Fibroblast of the aortic adventitia (primary cell): ENCODE data around the gene RBMS3. TPM values are rescaled to one million over a fixed set of nuclear protein-coding genes. Genes with fewer than 3 reads are reported as not detected.

ENCODE experiments used
- DNase-seq: peaks from one replicate; pipeline ENCODE4 v3.0.0-alpha.2; 2010; ENCODE audit warnings: low read depth
- H3K4me3 ChIP-seq: 2 replicates; pipeline ENCODE4 v1.5.1; 2011; ENCODE audit warnings: low read depth, mild to moderate bottlenecking, control low read depth, low read length, moderate library complexity
- CTCF ChIP-seq: IDR thresholded peaks from 2 replicates; pipeline ENCODE4 v1.5.1; 2011; ENCODE audit warnings: mild to moderate bottlenecking, low read length, control low read depth, inconsistent platforms; ENCODE audit not compliant: insufficient read depth
- total RNA-seq: library from RNA; depleted of rRNA; stranded (reverse); fragments of >200 nt; gene quantifications from 2 replicates; pipeline ENCODE4 v1.2.3, GENCODE V29; 2012; ENCODE audit warnings: low replicate concordance

Gene RBMS3
- total RNA-seq, 1 donor = 84.1 TPM

GRCh38 chr3:29619676-29620075, 338.8 kb downstream of the RBMS3 start:
- TF ChIP-seq CTCF = no peak
- H3K4me3 ChIP-seq = no peak overlapping the region
- DNase-seq = no peak

GRCh38 chr3:29627136-29628117, 346.6 kb downstream of the RBMS3 start:
- TF ChIP-seq CTCF = no peak
- no peak for DNase-seq
- H3K4me3 ChIP-seq = no peak overlapping the region

- TF ChIP-seq CTCF = no peak
- H3K4me3 ChIP-seq = no peak overlapping the region
- no peak for DNase-seq
Measured at GRCh38 chr3:29628795-29629194, 347.9 kb downstream of the RBMS3 start.

GRCh38 chr3:29635888-29636287, 355.0 kb downstream of the RBMS3 start:
- H3K4me3 ChIP-seq = no peak overlapping the region
- no peak for TF ChIP-seq CTCF

GRCh38 chr3:29637068-29637467, 356.2 kb downstream of the RBMS3 start:
- no peak for DNase-seq
- no peak overlapping the region for H3K4me3 ChIP-seq
- no peak for TF ChIP-seq CTCF

More at GRCh38 chr3:29635888-29636287, 355.0 kb downstream of the RBMS3 start:
- DNase-seq = no peak

- H3K4me3 ChIP-seq = no peak overlapping the region
- TF ChIP-seq CTCF = no peak
- peak; percentile 50 for DNase-seq
Measured at GRCh38 chr3:29639578-29640290, 358.9 kb downstream of the RBMS3 start.
